SH-SY5Y (cell line): Measurements from ENCODE around the gene EVA1A.

Source experiments
- GATA2 ChIP-seq: IDR thresholded peaks from 2 replicates; pipeline ENCODE4 v1.6.1; 2011; ENCODE audit warnings: mild to moderate bottlenecking, low read depth, low read length
- GATA3 ChIP-seq: IDR thresholded peaks from 2 replicates; pipeline ENCODE4 v1.6.1; 2011; ENCODE audit warnings: low read depth, mild to moderate bottlenecking, low read length, moderate library complexity

GRCh38 chr2:75462206-75462605 is 98.5 kb downstream of the EVA1A start:
- TF ChIP-seq GATA2 (no peak), GATA3 (no peak)
